Measurements from ENCODE around the gene PHF21A.

Gene PHF21A

GRCh38 chr11:45900916-45901617 is 220.2 kb downstream of the PHF21A start:
- TF ChIP-seq CTCF (IDR thresholded peaks at IDR 0.05; ENCODE audit: borderline replicate concordance, insufficient read depth, low read depth, low read length) = no peak
- H3K4me3 ChIP-seq (ENCODE audit: low read depth, low read length) = no peak overlapping the region

GRCh38 chr11:45900175-45900800 is 221.0 kb downstream of the PHF21A start:
- peak overlapping the region; percentile 23 for H3K4me3 ChIP-seq (ENCODE audit: low read depth, low read length)

- H3K4me3 ChIP-seq (ENCODE audit: low read depth, low read length) = peak overlapping the region; percentile 23
- TF ChIP-seq CTCF (IDR thresholded peaks at IDR 0.05; ENCODE audit: borderline replicate concordance, insufficient read depth, low read depth, low read length) = no peak
Measured at GRCh38 chr11:45899448-45900174, 221.6 kb downstream of the PHF21A start.

- no peak overlapping the region for H3K4me3 ChIP-seq (ENCODE audit: low read depth, low read length)
- TF ChIP-seq CTCF (IDR thresholded peaks at IDR 0.05; ENCODE audit: borderline replicate concordance, insufficient read depth, low read depth, low read length) = no peak
Measured at GRCh38 chr11:45899086-45899447, 222.2 kb downstream of the PHF21A start.

GRCh38 chr11:45897556-45897955 is 223.7 kb downstream of the PHF21A start:
- no peak for TF ChIP-seq CTCF (IDR thresholded peaks at IDR 0.05; ENCODE audit: borderline replicate concordance, insufficient read depth, low read depth, low read length)
- H3K4me3 ChIP-seq (ENCODE audit: low read depth, low read length) = no peak overlapping the region

- no peak for TF ChIP-seq CTCF (IDR thresholded peaks at IDR 0.05; ENCODE audit: borderline replicate concordance, insufficient read depth, low read depth, low read length)
- no peak overlapping the region for H3K4me3 ChIP-seq (ENCODE audit: low read depth, low read length)
Measured at GRCh38 chr11:45896422-45896984, 224.8 kb downstream of the PHF21A start.

GRCh38 chr11:45895553-45896259 is 225.5 kb downstream of the PHF21A start:
- TF ChIP-seq CTCF (IDR thresholded peaks at IDR 0.05; ENCODE audit: borderline replicate concordance, insufficient read depth, low read depth, low read length) = no peak
- no peak overlapping the region for H3K4me3 ChIP-seq (ENCODE audit: low read depth, low read length)

Measured in GM12875 (cell line).